Left forelimb (tissue), 1 donor: Measurements from ENCODE around the gene CDKN2AIP.

Experiments used
- DNase-seq: peaks from one replicate; pipeline ENCODE4 v3.0.0-alpha.2; 2018; ENCODE audit warnings: low spot score

Gene CDKN2AIP

DNA sequence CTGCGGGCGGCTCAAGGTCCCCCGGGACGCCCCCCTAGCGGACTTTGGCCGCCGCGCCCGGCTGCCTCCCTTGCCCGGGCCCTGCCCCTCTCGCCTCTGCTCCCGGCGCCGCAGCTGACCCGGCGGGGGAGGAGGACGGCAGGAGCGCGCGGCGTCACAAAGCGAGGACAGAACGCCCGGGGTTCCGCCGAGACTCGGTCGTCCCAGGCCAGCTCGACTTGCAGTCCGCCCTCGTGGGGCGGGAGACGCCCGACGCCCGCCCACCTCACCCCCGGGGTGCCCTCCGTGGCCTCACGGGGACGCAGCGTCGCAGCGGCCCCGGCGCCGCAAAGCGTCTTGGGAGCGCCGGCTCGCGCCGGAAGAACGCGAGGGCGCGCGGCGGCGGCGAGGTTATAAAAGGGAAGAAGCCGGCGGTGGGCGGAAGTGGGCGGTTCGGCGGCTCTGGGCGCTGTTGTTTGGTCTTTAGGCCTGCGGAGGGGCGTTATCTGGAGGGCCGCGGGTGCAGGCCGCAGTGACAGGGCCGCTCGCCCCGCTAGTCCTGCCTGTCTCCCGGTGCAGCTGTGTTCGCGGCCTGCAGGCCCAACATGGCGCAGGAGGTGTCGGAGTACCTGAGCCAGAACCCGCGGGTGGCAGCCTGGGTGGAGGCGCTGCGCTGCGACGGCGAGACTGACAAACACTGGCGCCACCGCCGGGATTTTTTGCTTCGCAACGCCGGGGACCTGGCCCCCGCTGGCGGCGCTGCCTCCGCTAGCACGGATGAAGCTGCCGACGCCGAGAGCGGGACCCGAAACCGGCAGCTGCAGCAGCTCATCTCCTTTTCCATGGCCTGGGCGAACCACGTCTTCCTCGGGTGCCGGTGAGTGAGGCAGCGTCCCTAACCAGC, at the start of gene CDKN2AIP:
Gene CDKN2AIP, plus strand, starts transcription at position 423 of the 883 bp plus-strand sequence. Its CDS starts 162 bp downstream, at position 585.
- DNase-seq: peak; percentile 95

DNA sequence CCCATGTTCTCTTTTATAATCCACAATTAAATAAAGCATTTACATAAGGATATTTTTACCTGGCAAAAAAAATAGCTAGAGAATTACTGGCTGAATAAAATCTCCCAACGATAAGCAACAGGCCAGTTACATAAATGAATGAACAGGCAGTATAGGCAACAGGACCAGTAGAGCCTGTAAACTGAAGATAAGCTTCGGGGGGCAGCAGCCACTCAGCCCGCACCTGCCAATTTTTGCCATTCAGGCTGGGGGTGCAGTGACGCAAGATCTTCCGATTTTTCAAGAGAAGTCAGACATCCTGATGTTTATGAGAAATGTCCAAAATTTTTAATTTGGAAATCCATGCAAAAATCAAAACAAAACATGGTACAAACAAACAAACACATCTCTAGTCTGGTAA, 49.0 kb upstream of the CDKN2AIP start:
- DNase-seq: no peak

DNA sequence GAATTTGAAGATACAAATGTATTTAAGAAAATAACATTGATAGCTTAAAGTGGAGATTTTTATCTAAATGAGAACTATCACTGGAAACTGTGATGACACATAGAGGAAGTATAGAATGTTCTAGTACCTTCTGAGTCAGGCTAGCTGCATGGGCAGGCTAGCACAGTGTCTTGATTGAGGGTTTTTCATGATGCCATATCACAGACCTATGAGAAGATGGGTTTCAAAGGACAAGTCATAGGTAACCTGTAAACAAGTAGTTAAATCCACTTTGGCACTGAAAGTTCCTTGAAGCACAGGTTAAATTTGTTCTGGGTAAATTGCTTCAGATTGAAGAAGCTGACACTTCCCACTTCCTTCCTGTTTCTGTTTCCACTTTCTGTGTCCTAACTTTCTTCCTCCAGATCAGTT, 48.2 kb upstream of the CDKN2AIP start:
- DNase-seq: no peak

DNA sequence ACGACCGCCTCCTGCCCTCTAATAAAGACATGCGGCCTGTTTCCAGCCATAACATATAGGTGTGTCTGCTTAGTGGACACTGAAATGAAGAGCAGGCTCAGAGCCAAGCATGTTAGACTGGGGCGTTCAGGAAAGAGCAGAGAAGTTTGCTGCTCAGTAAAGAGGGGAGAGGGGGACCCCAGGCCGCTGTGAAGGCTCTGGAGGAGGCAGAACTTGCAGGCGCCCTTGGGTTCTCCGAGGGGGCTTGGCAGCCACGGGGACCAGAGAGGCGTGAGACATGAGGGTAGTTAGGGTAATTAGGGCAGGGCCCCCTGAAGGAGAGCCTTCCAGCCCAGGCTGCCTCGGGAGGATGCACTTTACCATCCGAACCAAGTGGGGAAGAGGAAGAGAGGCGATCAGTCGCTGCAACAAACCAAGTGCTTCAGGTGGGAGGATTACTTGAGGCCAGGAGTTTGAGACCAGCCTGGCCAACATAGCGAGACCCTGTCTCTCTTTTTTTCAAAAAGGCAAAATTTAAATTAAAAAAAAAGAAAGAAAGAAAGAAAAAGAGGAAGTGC, 46.6 kb upstream of the CDKN2AIP start:
- DNase-seq: no peak

DNA sequence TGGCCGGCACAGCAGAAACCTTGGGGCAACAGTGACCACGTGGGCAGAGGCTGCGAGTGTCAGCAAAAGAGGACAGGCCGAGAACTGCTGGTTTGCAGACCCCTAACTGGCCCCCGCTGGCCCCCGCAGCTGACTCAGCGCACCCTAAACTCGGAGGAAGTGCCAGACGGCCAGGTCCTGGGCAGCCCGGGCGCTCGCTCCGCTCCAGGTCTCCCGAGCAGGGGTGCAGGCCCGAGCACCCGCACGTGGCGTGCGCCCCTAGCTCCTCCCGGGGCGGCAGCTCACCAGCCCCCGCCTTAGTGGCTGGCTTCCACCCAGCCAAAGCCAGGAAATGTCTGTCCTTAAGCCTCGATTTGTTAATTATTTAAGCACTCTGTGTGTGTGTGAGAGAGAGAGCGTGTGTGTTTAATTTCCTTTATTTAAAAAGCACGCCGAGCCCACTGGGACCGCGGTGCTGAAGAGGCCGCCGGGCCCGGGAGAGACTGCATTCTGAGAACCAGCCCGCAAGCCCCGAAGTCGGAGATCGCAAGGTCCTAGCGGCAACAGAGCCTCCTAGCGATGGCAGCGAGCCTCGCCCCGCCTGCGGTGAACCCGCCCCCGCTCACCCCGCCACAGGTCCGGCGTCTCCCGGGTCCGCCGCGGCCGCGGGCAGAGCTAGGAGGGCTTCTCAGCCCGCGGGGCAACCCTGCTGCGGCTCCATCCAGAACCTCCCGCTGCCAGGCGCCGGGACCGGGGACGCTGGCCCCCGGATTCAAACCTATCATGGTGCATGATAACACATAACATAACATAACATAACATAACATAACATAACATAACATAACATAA, 45.9 kb upstream of the CDKN2AIP start:
- DNase-seq: peak; percentile 81

DNA sequence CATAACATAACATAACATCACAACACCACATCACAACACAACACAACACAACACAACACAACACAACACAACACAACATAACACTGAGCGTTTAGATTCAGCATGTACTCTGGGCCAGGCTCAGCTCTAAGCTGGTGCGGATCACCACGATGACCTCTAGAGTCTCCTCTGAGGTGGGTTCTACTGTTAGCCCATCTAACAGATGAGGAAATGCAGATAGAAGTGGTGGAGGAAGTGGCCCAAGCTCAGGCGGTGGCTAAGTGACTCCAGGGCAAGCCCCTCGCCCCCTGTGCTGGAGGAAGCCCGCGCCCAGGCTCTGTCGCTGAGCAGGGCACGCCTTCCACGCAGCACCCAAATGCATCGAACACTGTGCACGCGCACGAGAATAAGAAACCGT, 45.3 kb upstream of the CDKN2AIP start:
- no peak for DNase-seq

GRCh38 chr4:183399616-183400015, 44.8 kb upstream of the CDKN2AIP start:
- DNase-seq: no peak

DNA sequence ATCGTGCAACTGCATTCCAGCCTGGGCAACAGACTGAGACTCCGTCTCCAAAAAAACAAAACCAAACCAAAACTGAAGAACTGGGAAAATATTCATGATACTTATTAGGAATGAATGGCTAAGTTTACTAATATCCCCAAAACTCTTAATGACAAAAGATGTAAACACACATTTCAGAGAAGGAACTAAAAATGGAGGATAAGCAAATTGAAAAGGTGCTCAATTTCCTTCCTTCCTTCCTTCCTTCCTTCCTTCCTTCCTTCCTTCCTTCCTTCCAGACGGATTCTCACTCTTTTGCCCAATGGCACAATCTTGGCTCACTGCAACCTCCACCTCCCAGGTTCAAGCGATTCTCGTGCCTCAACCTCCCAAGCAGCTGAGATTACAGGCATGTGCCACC, 44.4 kb upstream of the CDKN2AIP start:
- no peak for DNase-seq

DNA sequence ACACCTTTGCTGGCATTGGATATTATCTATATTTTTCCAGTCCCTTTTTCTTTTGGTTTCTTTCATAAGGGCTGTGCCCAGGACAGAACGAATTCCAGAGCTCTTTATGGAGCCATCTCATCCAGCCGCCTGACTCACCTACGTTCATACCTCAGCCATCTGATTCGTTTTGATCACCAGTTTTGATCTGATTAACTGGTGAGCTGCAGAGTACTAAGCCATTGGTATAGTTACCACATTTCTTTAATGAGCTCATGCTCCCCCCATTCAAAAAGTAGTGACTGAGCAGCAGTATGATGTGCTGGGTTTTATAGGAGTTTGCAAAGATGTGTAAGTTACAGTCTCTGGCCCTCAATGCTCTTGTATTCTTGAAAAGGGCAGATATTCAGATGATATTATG, 43.0 kb upstream of the CDKN2AIP start:
- no peak for DNase-seq

DNA sequence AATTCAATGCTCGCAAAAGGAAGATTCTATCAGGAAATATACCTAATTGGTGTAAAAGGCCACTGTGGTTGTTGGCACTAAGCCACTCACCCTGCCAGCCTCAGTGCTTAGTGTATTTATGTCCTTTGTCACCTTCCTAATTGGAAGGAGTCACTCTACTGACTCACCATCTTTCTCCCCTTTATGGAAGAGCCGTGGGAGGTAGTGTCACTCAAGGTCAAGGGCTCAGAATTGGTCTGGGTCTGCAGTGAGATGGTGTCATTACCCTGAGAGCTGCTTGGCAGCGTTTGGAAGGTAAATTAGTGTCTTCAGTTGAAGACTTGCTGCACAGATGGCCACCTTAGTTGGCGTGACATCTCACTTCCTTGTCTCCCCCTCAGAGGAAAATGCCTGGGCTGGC, 41.7 kb upstream of the CDKN2AIP start:
- DNase-seq: no peak

- no peak for DNase-seq
These were observed 41.0 kb upstream of the CDKN2AIP start for GRCh38 chr4:183403486-183403885.

GRCh38 chr4:183403961-183404360, 40.5 kb upstream of the CDKN2AIP start:
- no peak for DNase-seq

DNA sequence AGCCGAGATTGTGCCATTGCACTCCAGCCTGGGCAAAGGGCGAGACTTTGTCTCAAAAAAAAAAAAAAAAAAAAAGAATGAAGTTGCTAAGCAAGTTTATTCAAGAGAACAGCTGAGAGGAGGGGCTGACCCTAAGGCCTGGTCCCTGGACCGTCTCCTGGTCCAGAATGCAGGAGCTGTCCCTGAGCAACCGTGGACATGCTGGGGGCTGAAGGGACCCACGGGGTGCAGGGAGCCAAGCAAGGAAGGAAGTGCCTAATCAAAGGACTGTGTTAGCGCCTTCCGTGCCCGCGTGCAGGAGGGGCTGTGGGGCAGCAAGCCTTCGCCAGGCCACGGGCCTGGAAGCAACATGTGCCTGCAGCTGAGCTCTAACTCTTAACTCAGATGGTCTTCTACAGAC, 39.1 kb upstream of the CDKN2AIP start:
- DNase-seq: no peak

- DNase-seq: peak; percentile 93
These were observed 37.3 kb upstream of the CDKN2AIP start for GRCh38 chr4:183407128-183407585.

- no peak for DNase-seq
These were observed 36.6 kb upstream of the CDKN2AIP start for GRCh38 chr4:183407635-183408464.

- no peak for DNase-seq
These were observed 35.6 kb upstream of the CDKN2AIP start for GRCh38 chr4:183408796-183409195.

- DNase-seq: no peak
These were observed 35.0 kb upstream of the CDKN2AIP start for GRCh38 chr4:183409483-183409882.

DNA sequence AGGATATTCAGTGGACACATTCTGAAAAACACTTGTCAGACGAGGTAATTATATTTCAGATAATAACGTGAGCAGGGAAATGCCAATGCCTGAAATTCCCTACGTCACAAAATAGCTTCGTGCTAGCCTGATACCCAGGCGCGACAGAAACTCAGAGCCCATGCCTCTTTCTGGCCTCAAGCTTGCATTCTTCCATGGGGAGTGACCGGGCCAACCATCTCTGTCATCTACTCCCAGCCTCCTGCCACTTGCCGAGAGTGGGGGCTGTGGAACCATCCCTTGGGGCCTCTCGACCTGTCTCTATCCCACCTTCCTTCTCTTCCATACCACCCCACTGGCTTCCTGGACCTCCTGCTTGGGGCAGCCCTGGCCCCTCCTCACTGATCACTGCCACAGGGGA, 34.5 kb upstream of the CDKN2AIP start:
- DNase-seq: no peak

DNA sequence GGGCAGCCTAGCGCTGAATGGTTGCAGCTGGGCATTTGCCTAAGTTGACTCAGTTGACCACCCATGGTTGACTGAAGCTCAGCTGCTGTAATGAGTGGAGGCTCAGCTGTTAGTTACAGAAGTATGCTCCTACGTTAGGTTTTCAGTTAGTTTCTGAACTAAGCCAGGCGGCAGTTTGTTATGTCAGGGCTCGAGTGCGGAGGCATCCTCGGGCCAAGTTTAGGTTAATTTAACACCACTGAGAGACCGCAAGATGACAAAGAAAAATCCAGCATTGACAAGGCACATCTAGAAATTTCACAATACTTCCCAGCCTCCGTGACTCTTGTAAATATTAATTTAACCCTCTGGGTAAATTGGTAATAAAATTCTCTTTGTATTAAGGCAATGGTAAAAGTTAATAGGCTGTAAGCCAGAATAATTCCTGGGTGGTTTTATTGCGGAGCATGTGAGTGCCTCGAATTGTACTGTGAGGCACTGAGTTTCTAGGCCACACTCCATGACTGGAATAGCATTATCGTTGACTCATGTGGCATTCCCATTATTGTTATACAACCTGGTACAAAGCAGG, 33.1 kb upstream of the CDKN2AIP start:
- DNase-seq: no peak

GRCh38 chr4:183412821-183413220, 31.6 kb upstream of the CDKN2AIP start:
- no peak for DNase-seq
